Naive thymus-derived CD4-positive, alpha-beta T cell (primary cell): ENCODE measurements around the gene AIRE. TPM values are rescaled to one million over a fixed set of nuclear protein-coding genes. Genes with fewer than 3 reads are reported as not detected.
A peak's percentile ranks its signal among the peaks of the same experiment; 100 is the strongest.
"Not testable (repeated sequence)": the region's sequence is repeated elsewhere in the genome, so short reads cannot be mapped to it uniquely, and the experiment has no call there.

Source experiments
- ATAC-seq: fragments of 150-1000 bp; cut with Tn5 transposase; 2 replicates; pipeline ENCODE4 v1.10.0; 2021; ENCODE audit warnings: mild to moderate bottlenecking, moderate library complexity
- CTCF ChIA-PET: fragments of 350-600 bp; sonication (Branson Sonifier 250); formaldehyde crosslinking; loops from one replicate; lab custom pipeline; 2021; ENCODE audit warnings: antibody characterized with exemption; lab: Charles Lee
- POLR2A ChIA-PET: fragments of 350-600 bp; sonication (Branson Sonifier 250); formaldehyde crosslinking; loops from one replicate; lab custom pipeline; 2021; ENCODE audit warnings: antibody characterized with exemption, inconsistent platforms; lab: Charles Lee
- DNase-seq, 9 donors: peaks; one replicate each; pipeline versions ENCODE4 v3.0.0 to v3.0.0-alpha.2; 2020 to 2022; ENCODE audit warnings: mixed read lengths in 1 of 9
- H3K27ac ChIP-seq: one replicate; pipeline ENCODE4 v1.7.0; 2013; ENCODE audit warnings: mild to moderate bottlenecking, low read depth, low read length, moderate library complexity
- H3K27me3 ChIP-seq, 2 donors: one replicate each; pipeline ENCODE4 v1.7.0; 2013; ENCODE audit warnings: low read length in 2 of 2, mild to moderate bottlenecking in 2 of 2, moderate library complexity in 2 of 2; ENCODE audit not compliant: control insufficient read depth in 2 of 2, insufficient read depth in 2 of 2
- H3K36me3 ChIP-seq, 3 experiments: 1 replicate in 2 of 3; 2 replicates in 1 of 3; pipeline ENCODE4 v1.7.0; 2013; ENCODE audit warnings: low read length in 3 of 3, mild to moderate bottlenecking in 3 of 3, moderate library complexity in 1 of 3; ENCODE audit not compliant: insufficient read depth in 3 of 3, control insufficient read depth in 2 of 3
- H3K4me1 ChIP-seq, 2 donors: one replicate each; pipeline ENCODE4 v1.7.0; 2013; ENCODE audit warnings: low read length in 2 of 2, mild to moderate bottlenecking in 2 of 2, moderate library complexity in 1 of 2; ENCODE audit not compliant: control insufficient read depth in 2 of 2, insufficient read depth in 2 of 2
- H3K4me3 ChIP-seq: 2 replicates; pipeline ENCODE4 v1.7.0; 2013; ENCODE audit warnings: mild to moderate bottlenecking, low read length
- H3K9me3 ChIP-seq, 3 experiments: 1 replicate in 2 of 3; 2 replicates in 1 of 3; pipeline ENCODE4 v1.7.0; 2013; ENCODE audit warnings: low read length in 3 of 3; ENCODE audit not compliant: control insufficient read depth in 2 of 3
- H3K27ac Mint-ChIP-seq, 9 donors: one replicate each; pipeline ENCODE4 v1.8.0; 2020 to 2022; ENCODE audit warnings: mixed read lengths in 9 of 9, mild to moderate bottlenecking in 8 of 9, moderate library complexity in 5 of 9, inconsistent platforms in 2 of 9
- H3K27me3 Mint-ChIP-seq, 5 donors: one replicate each; pipeline ENCODE4 v1.8.0; 2021 to 2022; ENCODE audit warnings: mixed read lengths in 5 of 5, mild to moderate bottlenecking in 1 of 5
- H3K36me3 Mint-ChIP-seq, 5 donors: one replicate each; pipeline ENCODE4 v1.8.0; 2020 to 2022; ENCODE audit warnings: mixed read lengths in 5 of 5, mild to moderate bottlenecking in 3 of 5, inconsistent platforms in 1 of 5
- H3K4me1 Mint-ChIP-seq, 7 donors: one replicate each; pipeline ENCODE4 v1.8.0; 2020 to 2022; ENCODE audit warnings: mixed read lengths in 7 of 7, mild to moderate bottlenecking in 3 of 7, inconsistent platforms in 1 of 7
- H3K4me3 Mint-ChIP-seq, 10 donors: one replicate each; pipeline ENCODE4 v1.8.0; 2020 to 2022; ENCODE audit warnings: mild to moderate bottlenecking in 10 of 10, mixed read lengths in 10 of 10, moderate library complexity in 6 of 10, inconsistent platforms in 2 of 10
- H3K9me3 Mint-ChIP-seq, 11 donors: one replicate each; pipeline ENCODE4 v1.8.0; 2020 to 2022; ENCODE audit warnings: mixed read lengths in 11 of 11, mild to moderate bottlenecking in 4 of 11, inconsistent platforms in 1 of 11, moderate library complexity in 1 of 11
- intact Hi-C, 2 donors: fragments of 100-400 bp; cut with micrococcal nuclease; formaldehyde crosslinking; loops; one replicate each; pipeline ENCODE4 v1.15.1; 2023
- polyA plus RNA-seq, 2 donors: library from polyadenylated mRNA; unstranded; fragments of 300-500 nt; fragmentation: Illumina TruSeq; gene quantifications; one replicate each; pipeline ENCODE4 v1.2.3, GENCODE V29; 2021
- total RNA-seq, 6 experiments: library from RNA in 5 of 6; stranded (reverse) in 5 of 6; gene quantifications; 1 replicate in 5 of 6; 2 replicates in 1 of 6; pipeline ENCODE4 v1.2.3 and lab custom pipeline; 2021 to 2026

The AIRE gene
- total and polyA plus RNA-seq, 7 experiments from 2014 or later, result 0.14 to 2.6 (median 0.32) TPM; not detected in 4

DNA sequence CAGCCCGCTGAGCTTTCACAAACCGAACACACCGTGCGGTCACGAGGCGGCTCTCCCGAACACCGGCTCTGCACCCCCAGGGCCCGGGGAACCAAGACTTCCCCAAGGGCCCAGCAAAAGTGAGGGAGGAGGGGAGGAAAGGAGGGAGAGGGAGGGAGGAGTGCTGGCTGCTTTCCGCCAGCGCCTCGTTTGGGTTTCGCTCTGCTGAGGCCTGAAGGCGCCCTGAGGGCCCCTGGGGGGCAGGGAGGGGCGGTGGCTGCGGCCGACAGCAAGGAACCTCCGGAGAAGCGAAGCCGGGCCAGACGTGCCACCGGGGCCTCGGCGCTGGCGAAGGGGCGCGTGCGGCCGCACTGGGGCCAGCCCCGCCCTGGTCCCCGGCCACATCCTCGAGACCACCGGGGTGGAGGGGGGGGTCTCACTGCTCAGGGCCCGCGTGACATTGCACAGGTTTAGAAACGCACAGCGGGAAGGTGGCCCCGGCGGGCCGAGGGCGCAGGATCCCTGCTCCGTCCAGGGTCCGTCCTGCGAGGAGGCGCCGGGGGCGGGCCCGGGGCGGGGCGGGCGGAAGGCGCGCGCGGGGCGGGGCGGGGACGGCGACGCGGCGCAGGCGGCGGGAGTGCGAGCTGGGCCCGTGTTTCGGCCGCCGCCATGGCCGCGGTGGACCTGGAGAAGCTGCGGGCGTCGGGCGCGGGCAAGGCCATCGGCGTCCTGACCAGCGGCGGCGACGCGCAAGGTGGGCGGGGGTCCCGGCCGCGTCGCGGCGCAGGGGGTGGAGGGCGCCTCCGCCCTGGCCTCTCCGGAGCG lies 14.0 kb downstream of the AIRE start, which contains the start of gene PFKL:
Gene PFKL (plus strand): TSS at position 596 of the 804 bp plus-strand sequence. CDS start 53 bp downstream, at position 649.
- peak; percentile 79 for ATAC-seq
- no peaks in the 10 kb centered on the region for H3K27me3 Mint-ChIP-seq
- ChIA-PET POLR2A (interaction anchor here (0.5 to 1.1 kb wide), 3 partner anchors 38 to 286 kb away, joined by 3 to 5 read pairs (median 4); no protein-coding TSS in a partner anchor), CTCF (interaction anchor here (1.8 kb wide), 1 partner anchor 236 kb away, joined by 5 read pairs; no protein-coding TSS in a partner anchor)
- Histone ChIP-seq H3K4me3 (peak within 1 kb of the TSS; percentile 59), H3K36me3 (peaks cover 0 to 4% (median 0%) of the 10 kb centered on the region in 3 experiments), H3K9me3 (no peaks in the 10 kb centered on the region), H3K27ac (peak within 1 kb of the TSS; percentile 80), H3K27me3 (no peaks in the 10 kb centered on the region), H3K4me1 (peaks cover 30 to 57% of the 10 kb centered on the region in 2 donors)
- DNase-seq, result peak; percentile 28 to 79 (median 47)
- intact Hi-C loops, result loop anchor here (1.0 to 5.0 kb wide), 4 partner anchors 39 to 287 kb away; partner anchors contain the start of genes CFAP410 (in 1 of the 2), LRRC3 (in 1 of the 2) and TRAPPC10 (in 1 of the 2)
- H3K27ac Mint-ChIP-seq, result peak within 1 kb of the TSS; percentile 91 to 97 (median 94)
- H3K4me1 Mint-ChIP-seq, result peaks cover 36 to 65% (median 49%) of the 10 kb centered on the region in 7 donors
- peaks cover 0 to 1% (median 0%) of the 10 kb centered on the region in 5 donors for H3K36me3 Mint-ChIP-seq
- H3K4me3 Mint-ChIP-seq, result peak within 1 kb of the TSS; percentile 85 to 95 (median 91)
- peaks cover 0 to 2% (median 0%) of the 10 kb centered on the region in 11 donors for H3K9me3 Mint-ChIP-seq

DNA sequence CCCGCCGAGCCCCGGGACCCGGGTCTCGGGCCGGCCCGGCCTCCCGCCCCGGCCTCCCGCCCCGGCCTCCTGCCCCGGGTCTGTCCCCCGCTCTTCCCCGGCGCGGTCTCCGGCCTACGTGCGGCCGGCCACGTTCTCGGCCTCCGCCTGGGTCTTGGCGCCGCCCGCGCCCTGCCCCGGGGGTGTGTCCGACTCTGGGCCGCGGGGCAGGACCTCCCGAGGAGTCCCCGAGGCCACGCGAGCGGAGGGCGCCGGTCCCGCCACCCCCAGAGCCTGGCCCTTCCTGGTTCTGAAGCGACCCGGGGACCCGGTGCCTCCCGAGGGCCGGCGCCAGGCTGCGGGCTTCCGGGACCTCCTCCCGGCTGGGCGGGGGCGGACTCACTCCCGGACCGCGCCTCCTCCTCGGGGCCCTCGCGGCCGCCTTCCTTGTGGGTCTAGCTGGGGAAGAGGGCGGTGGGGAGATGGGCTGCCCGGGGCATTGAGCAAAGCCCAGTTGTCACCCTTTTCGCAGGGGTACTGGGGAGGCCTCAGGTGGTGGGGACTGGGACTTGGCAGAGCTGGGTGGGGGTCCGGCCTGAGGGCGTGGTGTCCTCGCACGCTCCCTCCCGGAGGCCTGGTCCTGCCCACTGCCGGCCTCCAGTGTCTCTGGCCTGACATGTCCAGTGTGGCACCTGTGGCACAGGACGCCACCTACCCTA lies 14.7 kb downstream of the AIRE start:
- Mint-ChIP-seq H3K9me3 (peaks cover 0 to 2% (median 0%) of the 10 kb centered on the region in 11 donors), H3K27me3 (no peaks in the 10 kb centered on the region), H3K4me1 (peaks cover 41 to 66% (median 50%) of the 10 kb centered on the region in 7 donors), H3K27ac (peak overlapping the region; percentile 54 to 86 (median 73)), H3K4me3 (peak overlapping the region; percentile 70 to 88 (median 83)), H3K36me3 (peaks cover 0 to 5% (median 0%) of the 10 kb centered on the region in 5 donors)
- H3K36me3 ChIP-seq, result peaks cover 0 to 4% (median 0%) of the 10 kb centered on the region in 3 experiments
- ChIA-PET CTCF (no interaction called here), POLR2A (interaction anchor here (0.5 to 0.6 kb wide), 2 partner anchors 38 kb away, joined by 3 to 4 read pairs; no protein-coding TSS in a partner anchor)
- no peaks in the 10 kb centered on the region for H3K9me3 ChIP-seq
- H3K4me3 ChIP-seq, result peak overlapping the region; percentile 59
- H3K4me1 ChIP-seq, result peaks cover 30 to 52% of the 10 kb centered on the region in 2 donors
- intact Hi-C loops, result loop anchor here (2.0 to 5.0 kb wide), 2 partner anchors 38 to 157 kb away; partner anchors contain the start of genes CFAP410 (in 1 of the 2) and LRRC3 (in 1 of the 2)
- H3K27me3 ChIP-seq, result no peaks in the 10 kb centered on the region
- DNase-seq, result peak in 8 of 9 donors; percentile 23 to 78 (median 36)
- H3K27ac ChIP-seq, result peak overlapping the region; percentile 80
- ATAC-seq, result peak; percentile 62

- POLR2A ChIA-PET, result interaction anchor here (0.6 to 3.5 kb wide), 2 partner anchors 38 to 259 kb away, joined by 4 to 14 read pairs; partner anchors contain the start of gene CFAP410
These were observed 15.5 kb downstream of the AIRE start for GRCh38 chr21:44301141-44301540.

GRCh38 chr21:44301961-44302406 lies 16.3 kb downstream of the AIRE start:
- H3K27me3 Mint-ChIP-seq, result no peaks in the 10 kb centered on the region
- peaks cover 0 to 5% (median 0%) of the 10 kb centered on the region in 5 donors for H3K36me3 Mint-ChIP-seq
- peak overlapping the region; percentile 39 to 86 (median 70) for H3K27ac Mint-ChIP-seq
- ATAC-seq, result no peak
- POLR2A ChIA-PET, result interaction anchor here (3.5 kb wide), 1 partner anchor 38 kb away, joined by 14 read pairs; the partner anchor contains the start of gene CFAP410
- intact Hi-C loops, result loop anchor here (2.0 to 5.0 kb wide), 2 partner anchors 37 to 155 kb away; partner anchors contain the start of genes CFAP410 (in 1 of the 2) and LRRC3 (in 1 of the 2)
- Histone ChIP-seq H3K27ac (peak overlapping the region; percentile 47), H3K4me3 (no peak overlapping the region), H3K4me1 (peaks cover 30 to 52% of the 10 kb centered on the region in 2 donors), H3K9me3 (no peaks in the 10 kb centered on the region), H3K36me3 (peaks cover 0 to 19% (median 0%) of the 10 kb centered on the region in 3 experiments), H3K27me3 (no peaks in the 10 kb centered on the region)
- CTCF ChIA-PET, result interaction anchor here (0.9 kb wide), 1 partner anchor 36 kb away, joined by 4 read pairs; no protein-coding TSS in a partner anchor
- no peak for DNase-seq
- peak overlapping the region; percentile 27 to 88 (median 76) for H3K4me3 Mint-ChIP-seq
- H3K9me3 Mint-ChIP-seq, result peaks cover 0 to 2% (median 0%) of the 10 kb centered on the region in 11 donors
- H3K4me1 Mint-ChIP-seq, result peaks cover 41 to 66% (median 50%) of the 10 kb centered on the region in 7 donors

More at GRCh38 chr21:44301141-44301540, 15.5 kb downstream of the AIRE start:
- H3K4me1 ChIP-seq, result peaks cover 30 to 52% of the 10 kb centered on the region in 2 donors
- peaks cover 0 to 5% (median 0%) of the 10 kb centered on the region in 5 donors for H3K36me3 Mint-ChIP-seq
- peaks cover 41 to 66% (median 50%) of the 10 kb centered on the region in 7 donors for H3K4me1 Mint-ChIP-seq
- peak overlapping the region; percentile 80 for H3K27ac ChIP-seq
- DNase-seq, result no peak
- no peak for ATAC-seq
- H3K4me3 Mint-ChIP-seq, result peak overlapping the region; percentile 70 to 88 (median 83)
- H3K27me3 ChIP-seq, result no peaks in the 10 kb centered on the region
- peaks cover 0 to 11% (median 0%) of the 10 kb centered on the region in 3 experiments for H3K36me3 ChIP-seq
- CTCF ChIA-PET, result interaction anchor here (0.9 kb wide), 1 partner anchor 37 kb away, joined by 4 read pairs; no protein-coding TSS in a partner anchor
- H3K9me3 Mint-ChIP-seq, result peaks cover 0 to 2% (median 0%) of the 10 kb centered on the region in 11 donors
- intact Hi-C loops, result loop anchor here (2.0 to 5.0 kb wide), 2 partner anchors 38 to 156 kb away; partner anchors contain the start of genes CFAP410 (in 1 of the 2) and LRRC3 (in 1 of the 2)
- peak overlapping the region; percentile 54 to 86 (median 73) for H3K27ac Mint-ChIP-seq
- peak overlapping the region; percentile 59 for H3K4me3 ChIP-seq
- H3K9me3 ChIP-seq, result no peaks in the 10 kb centered on the region
- no peaks in the 10 kb centered on the region for H3K27me3 Mint-ChIP-seq

- H3K27me3 Mint-ChIP-seq, H3K9me3 Mint-ChIP-seq, H3K9me3 ChIP-seq, H3K27me3 ChIP-seq, DNase-seq, H3K4me3 ChIP-seq, ATAC-seq, H3K36me3 Mint-ChIP-seq: not testable (repeated sequence)
- ChIA-PET CTCF (interaction anchor here (0.6 to 0.7 kb wide), 2 partner anchors 229 to 432 kb away, joined by 3 read pairs; no protein-coding TSS in a partner anchor), POLR2A (interaction anchor here (0.6 to 3.5 kb wide), 3 partner anchors 37 to 498 kb away, joined by 3 to 14 read pairs (median 3); partner anchors contain the start of gene CFAP410)
- H3K4me3 Mint-ChIP-seq, result peak overlapping the region; percentile 70 to 88 (median 80)
- peak overlapping the region; percentile 39 to 86 (median 73) for H3K27ac Mint-ChIP-seq
- Histone ChIP-seq H3K27ac (peak overlapping the region; percentile 47), H3K4me1 (peaks cover 26 to 48% of the 10 kb centered on the region in 2 donors), H3K36me3 (peaks cover 0 to 27% (median 0%) of the 10 kb centered on the region in 3 experiments)
- intact Hi-C loops, result loop anchor here in 1 of 2 donors (5.0 kb wide), 1 partner anchor 155 kb away; the partner anchor contains the start of gene LRRC3
- H3K4me1 Mint-ChIP-seq, result peaks cover 37 to 66% (median 46%) of the 10 kb centered on the region in 7 donors
These were observed 17.1 kb downstream of the AIRE start for GRCh38 chr21:44302573-44303401.
